Measurements from ENCODE around the gene SEMA4D. TPM values are rescaled to one million over a fixed set of nuclear protein-coding genes. Genes with fewer than 3 reads are reported as not detected.

Gene SEMA4D
- total and polyA plus RNA-seq, 12 donors = 3.5 to 57.0 (median 26.7) TPM

GRCh38 chr9:89454498-89455355 is 43.2 kb downstream of the SEMA4D start:
- H3K27me3 ChIP-seq = no peaks in the 10 kb centered on the region
- no peak overlapping the region for H3K4me3 ChIP-seq
- DNase-seq = no peak
- intact Hi-C loops (cut with DNase I) = loop anchor here in 1 of 2 donors (10.0 kb wide), 1 partner anchor 50 kb away; no protein-coding TSS in a partner anchor
- no peaks in the 10 kb centered on the region for H3K9me3 ChIP-seq (replicated peaks in 1 of 3)
- H3K36me3 ChIP-seq (replicated peaks in 1 of 2) = peaks cover 0 to 4% of the 10 kb centered on the region in 2 donors
- H3K4me1 ChIP-seq (replicated peaks in 1 of 2) = no peaks in the 10 kb centered on the region
- 90 to 94% (median 92%) methylated on average over 13 to 25 of the region's 25 CpGs for WGBS, 4 donors
- TF ChIP-seq POLR2A (IDR thresholded peaks at IDR 0.05) = no peak
- no peak for TF ChIP-seq CTCF (IDR thresholded peaks at IDR 0.05)
- no peak overlapping the region for H3K27ac ChIP-seq

GRCh38 chr9:89453452-89453851 is 44.5 kb downstream of the SEMA4D start:
- Histone ChIP-seq H3K4me1 (replicated peaks in 1 of 2) (no peaks in the 10 kb centered on the region), H3K27ac (no peak overlapping the region), H3K36me3 (replicated peaks in 1 of 2) (peaks cover 0 to 4% of the 10 kb centered on the region in 2 donors), H3K9me3 (replicated peaks in 1 of 3) (no peaks in the 10 kb centered on the region), H3K27me3 (no peaks in the 10 kb centered on the region), H3K4me3 (no peak overlapping the region)
- TF ChIP-seq CTCF (IDR thresholded peaks at IDR 0.05) = no peak
- no peak for DNase-seq
- WGBS, 4 donors = 82 to 98% (median 92%) methylated on average over 4 to 11 of the region's 11 CpGs
- intact Hi-C loops (cut with DNase I) = loop anchor here in 1 of 2 donors (10.0 kb wide), 1 partner anchor 51 kb away; no protein-coding TSS in a partner anchor

- Histone ChIP-seq H3K27me3 (no peaks in the 10 kb centered on the region), H3K27ac (no peak overlapping the region), H3K36me3 (replicated peaks in 1 of 2) (peaks cover 0 to 4% of the 10 kb centered on the region in 2 donors), H3K9me3 (replicated peaks in 1 of 3) (no peaks in the 10 kb centered on the region), H3K4me1 (replicated peaks in 1 of 2) (no peaks in the 10 kb centered on the region), H3K4me3 (no peak overlapping the region)
- TF ChIP-seq CTCF (IDR thresholded peaks at IDR 0.05) (no peak), POLR2A (IDR thresholded peaks at IDR 0.05) (no peak)
- DNase-seq = no peak
- intact Hi-C loops (cut with DNase I) = loop anchor here in 1 of 2 donors (10.0 kb wide), 1 partner anchor 52 kb away; no protein-coding TSS in a partner anchor
- WGBS, 4 donors = 87 to 97% (median 91%) methylated on average over 7 of the region's 7 CpGs
Observed at GRCh38 chr9:89452561-89452960, 45.4 kb downstream of the SEMA4D start.

GRCh38 chr9:89450213-89450612 is 47.7 kb downstream of the SEMA4D start:
- peaks cover 0 to 4% of the 10 kb centered on the region in 2 donors for H3K36me3 ChIP-seq (replicated peaks in 1 of 2)
- H3K9me3 ChIP-seq (replicated peaks in 1 of 3) = no peaks in the 10 kb centered on the region
- no peaks in the 10 kb centered on the region for H3K27me3 ChIP-seq
- 93 to 100% (median 97%) methylated on average over 2 of the region's 2 CpGs for WGBS, 4 donors
- no peak overlapping the region for H3K4me3 ChIP-seq
- no peaks in the 10 kb centered on the region for H3K4me1 ChIP-seq (replicated peaks in 1 of 2)
- no peak for DNase-seq
- H3K27ac ChIP-seq = no peak overlapping the region
- intact Hi-C loops (cut with DNase I) = loop anchor here in 1 of 2 donors (10.0 kb wide), 1 partner anchor 55 kb away; no protein-coding TSS in a partner anchor
- TF ChIP-seq POLR2A (IDR thresholded peaks at IDR 0.05) = no peak
- TF ChIP-seq CTCF (IDR thresholded peaks at IDR 0.05) = no peak

Data from adrenal gland (tissue), 12 donors.